Measurements from ENCODE around the gene ZMAT3.

ZMAT3 gene

GRCh38 chr3:179093807-179094206, 22.2 kb upstream of the ZMAT3 start:
- TF ChIP-seq, protein P1, sequence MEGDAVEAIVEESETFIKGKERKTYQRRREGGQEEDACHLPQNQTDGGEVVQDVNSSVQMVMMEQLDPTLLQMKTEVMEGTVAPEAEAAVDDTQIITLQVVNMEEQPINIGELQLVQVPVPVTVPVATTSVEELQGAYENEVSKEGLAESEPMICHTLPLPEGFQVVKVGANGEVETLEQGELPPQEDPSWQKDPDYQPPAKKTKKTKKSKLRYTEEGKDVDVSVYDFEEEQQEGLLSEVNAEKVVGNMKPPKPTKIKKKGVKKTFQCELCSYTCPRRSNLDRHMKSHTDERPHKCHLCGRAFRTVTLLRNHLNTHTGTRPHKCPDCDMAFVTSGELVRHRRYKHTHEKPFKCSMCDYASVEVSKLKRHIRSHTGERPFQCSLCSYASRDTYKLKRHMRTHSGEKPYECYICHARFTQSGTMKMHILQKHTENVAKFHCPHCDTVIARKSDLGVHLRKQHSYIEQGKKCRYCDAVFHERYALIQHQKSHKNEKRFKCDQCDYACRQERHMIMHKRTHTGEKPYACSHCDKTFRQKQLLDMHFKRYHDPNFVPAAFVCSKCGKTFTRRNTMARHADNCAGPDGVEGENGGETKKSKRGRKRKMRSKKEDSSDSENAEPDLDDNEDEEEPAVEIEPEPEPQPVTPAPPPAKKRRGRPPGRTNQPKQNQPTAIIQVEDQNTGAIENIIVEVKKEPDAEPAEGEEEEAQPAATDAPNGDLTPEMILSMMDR (conservative IDR thresholded peaks at IDR 0.05; ENCODE audit: low read depth, low read length), result no peak
- no peaks in the 10 kb centered on the region for H4K20me1 ChIP-seq (ENCODE audit: insufficient read depth)
- no peaks in the 10 kb centered on the region for H3K27me3 ChIP-seq (ENCODE audit: insufficient read depth, low read depth)
- no peak overlapping the region for H3K4me2 ChIP-seq
- no peak overlapping the region for H3K4me3 ChIP-seq (IDR thresholded peaks at IDR 0.05; ENCODE audit: insufficient read depth, low read depth, low read length)
- no peaks in the 10 kb centered on the region for H3K79me2 ChIP-seq (ENCODE audit: insufficient read depth, low read depth)
- H3K4me1 ChIP-seq (ENCODE audit: low read depth, poor library complexity, severe bottlenecking), result peaks cover 7% of the 10 kb centered on the region
- no peak overlapping the region for H3K27ac ChIP-seq
- no peaks in the 10 kb centered on the region for H3K36me3 ChIP-seq (ENCODE audit: insufficient read depth)
- no peak overlapping the region for H2AFZ ChIP-seq (ENCODE audit: low read depth)
- H3K9ac ChIP-seq, result no peak overlapping the region

- H3K27me3 ChIP-seq (ENCODE audit: insufficient read depth, low read depth), result no peaks in the 10 kb centered on the region
- no peaks in the 10 kb centered on the region for H3K36me3 ChIP-seq (ENCODE audit: insufficient read depth)
- no peak overlapping the region for H3K4me2 ChIP-seq
- H3K27ac ChIP-seq, result no peak overlapping the region
- TF ChIP-seq, protein P1 (conservative IDR thresholded peaks at IDR 0.05; ENCODE audit: low read depth, low read length), result no peak
- H4K20me1 ChIP-seq (ENCODE audit: insufficient read depth), result no peaks in the 10 kb centered on the region
- H3K4me1 ChIP-seq (ENCODE audit: low read depth, poor library complexity, severe bottlenecking), result peaks cover 7% of the 10 kb centered on the region
- no peaks in the 10 kb centered on the region for H3K79me2 ChIP-seq (ENCODE audit: insufficient read depth, low read depth)
- no peak overlapping the region for H2AFZ ChIP-seq (ENCODE audit: low read depth)
- H3K4me3 ChIP-seq (IDR thresholded peaks at IDR 0.05; ENCODE audit: insufficient read depth, low read depth, low read length), result no peak overlapping the region
- H3K9ac ChIP-seq, result no peak overlapping the region
Observed at GRCh38 chr3:179091113-179091512, 19.5 kb upstream of the ZMAT3 start.

DNA sequence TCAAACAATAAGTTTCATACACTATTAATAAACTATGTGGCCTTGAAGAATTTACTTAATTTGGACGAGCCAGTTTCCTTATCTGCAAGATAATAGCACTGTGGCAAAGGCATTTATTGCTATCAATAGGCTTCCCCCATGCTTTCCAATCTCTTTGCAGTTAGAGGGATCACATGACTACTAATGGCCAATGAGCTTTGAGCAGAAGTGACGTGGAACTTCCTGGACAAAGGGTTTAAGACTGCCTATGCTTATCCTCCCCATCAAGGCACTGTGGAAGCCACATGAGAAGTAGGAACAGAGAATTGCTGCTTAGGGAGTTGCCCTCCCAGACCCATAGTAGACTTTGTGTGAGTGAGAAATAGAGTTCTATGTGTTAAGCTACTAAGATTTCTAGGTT, 16.7 kb upstream of the ZMAT3 start:
- H4K20me1 ChIP-seq (ENCODE audit: insufficient read depth), result no peaks in the 10 kb centered on the region
- H3K27me3 ChIP-seq (ENCODE audit: insufficient read depth, low read depth), result no peaks in the 10 kb centered on the region
- H3K4me2 ChIP-seq, result no peak overlapping the region
- no peak overlapping the region for H2AFZ ChIP-seq (ENCODE audit: low read depth)
- H3K79me2 ChIP-seq (ENCODE audit: insufficient read depth, low read depth), result no peaks in the 10 kb centered on the region
- no peak overlapping the region for H3K4me3 ChIP-seq (IDR thresholded peaks at IDR 0.05; ENCODE audit: insufficient read depth, low read depth, low read length)
- peaks cover 7% of the 10 kb centered on the region for H3K4me1 ChIP-seq (ENCODE audit: low read depth, poor library complexity, severe bottlenecking)
- H3K9ac ChIP-seq, result no peak overlapping the region
- no peaks in the 10 kb centered on the region for H3K36me3 ChIP-seq (ENCODE audit: insufficient read depth)
- TF ChIP-seq, protein P1 (conservative IDR thresholded peaks at IDR 0.05; ENCODE audit: low read depth, low read length), result no peak
- H3K27ac ChIP-seq, result no peak overlapping the region

- H3K36me3 ChIP-seq (ENCODE audit: insufficient read depth), result no peaks in the 10 kb centered on the region
- no peak overlapping the region for H3K4me3 ChIP-seq (IDR thresholded peaks at IDR 0.05; ENCODE audit: insufficient read depth, low read depth, low read length)
- H3K9ac ChIP-seq, result no peak overlapping the region
- no peaks in the 10 kb centered on the region for H3K79me2 ChIP-seq (ENCODE audit: insufficient read depth, low read depth)
- H3K4me1 ChIP-seq (ENCODE audit: low read depth, poor library complexity, severe bottlenecking), result no peaks in the 10 kb centered on the region
- H3K4me2 ChIP-seq, result no peak overlapping the region
- no peak overlapping the region for H2AFZ ChIP-seq (ENCODE audit: low read depth)
- H3K27me3 ChIP-seq (ENCODE audit: insufficient read depth, low read depth), result no peaks in the 10 kb centered on the region
- no peaks in the 10 kb centered on the region for H4K20me1 ChIP-seq (ENCODE audit: insufficient read depth)
- TF ChIP-seq, protein P1 (conservative IDR thresholded peaks at IDR 0.05; ENCODE audit: low read depth, low read length), result no peak
- no peak overlapping the region for H3K27ac ChIP-seq
Observed at GRCh38 chr3:179083977-179084376, 12.4 kb upstream of the ZMAT3 start.
